Activated CD8-positive, alpha-beta memory T cell treated with anti-CD3 and anti-CD28 coated beads, Interleukin-2, amount 50 U/mL, for 4 hours (primary cell): ENCODE data around the gene NUTM1.
"Not testable (repeated sequence)": the region's sequence is repeated elsewhere in the genome, so short reads cannot be mapped to it uniquely, and the experiment has no call there.

ENCODE experiments used
- DNase-seq: peaks from one replicate; pipeline ENCODE4 v3.0.0-alpha.2; 2020

The NUTM1 gene

GRCh38 chr15:34337557-34338306 lies 5.4 kb upstream of the NUTM1 start, which contains the start of gene SLC12A6:
SLC12A6 (minus strand) TSS chr15:34337781; CDS start chr15:34336680, 1,101 bp downstream.
- DNase-seq, result peak; percentile 93

DNA sequence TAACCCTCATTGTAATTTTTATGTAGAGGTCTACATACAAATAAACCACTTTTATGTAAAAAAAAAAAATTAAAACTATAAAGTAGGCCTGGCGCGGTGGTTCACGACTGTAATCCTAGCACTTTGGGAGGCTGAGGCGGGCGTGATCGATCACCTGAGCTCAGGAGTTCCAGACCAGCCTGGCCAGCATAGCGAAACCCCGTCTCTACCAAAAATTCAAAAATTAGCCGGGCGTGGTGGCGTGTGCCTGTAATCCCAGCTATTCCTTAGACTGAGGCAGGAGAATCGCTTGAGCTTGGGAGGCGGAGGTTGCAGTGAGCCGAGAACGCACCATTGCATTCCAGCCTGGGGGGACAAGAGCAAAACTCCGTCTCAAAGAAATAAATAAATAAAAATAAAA lies 4.8 kb upstream of the NUTM1 start:
- no peak for DNase-seq

DNA sequence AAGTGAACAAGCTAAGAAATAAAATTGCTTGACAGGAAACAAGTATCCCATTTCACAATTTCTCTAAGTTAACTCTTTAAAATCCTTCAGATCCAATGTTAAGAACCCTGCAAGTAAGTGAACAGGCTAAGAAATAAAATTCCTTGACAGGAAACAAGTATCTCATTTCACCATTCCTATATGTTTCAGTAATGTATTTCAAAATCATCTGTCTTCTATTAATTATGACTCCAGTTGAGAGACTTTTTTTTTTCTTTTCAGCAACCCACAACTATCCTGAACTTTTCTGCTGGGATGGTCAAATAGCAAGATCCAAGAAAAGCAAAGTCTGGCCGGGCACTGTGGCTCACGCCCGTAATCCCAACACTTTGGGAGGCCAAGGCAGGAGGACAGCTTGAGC lies 3.2 kb upstream of the NUTM1 start:
- no peak for DNase-seq

DNA sequence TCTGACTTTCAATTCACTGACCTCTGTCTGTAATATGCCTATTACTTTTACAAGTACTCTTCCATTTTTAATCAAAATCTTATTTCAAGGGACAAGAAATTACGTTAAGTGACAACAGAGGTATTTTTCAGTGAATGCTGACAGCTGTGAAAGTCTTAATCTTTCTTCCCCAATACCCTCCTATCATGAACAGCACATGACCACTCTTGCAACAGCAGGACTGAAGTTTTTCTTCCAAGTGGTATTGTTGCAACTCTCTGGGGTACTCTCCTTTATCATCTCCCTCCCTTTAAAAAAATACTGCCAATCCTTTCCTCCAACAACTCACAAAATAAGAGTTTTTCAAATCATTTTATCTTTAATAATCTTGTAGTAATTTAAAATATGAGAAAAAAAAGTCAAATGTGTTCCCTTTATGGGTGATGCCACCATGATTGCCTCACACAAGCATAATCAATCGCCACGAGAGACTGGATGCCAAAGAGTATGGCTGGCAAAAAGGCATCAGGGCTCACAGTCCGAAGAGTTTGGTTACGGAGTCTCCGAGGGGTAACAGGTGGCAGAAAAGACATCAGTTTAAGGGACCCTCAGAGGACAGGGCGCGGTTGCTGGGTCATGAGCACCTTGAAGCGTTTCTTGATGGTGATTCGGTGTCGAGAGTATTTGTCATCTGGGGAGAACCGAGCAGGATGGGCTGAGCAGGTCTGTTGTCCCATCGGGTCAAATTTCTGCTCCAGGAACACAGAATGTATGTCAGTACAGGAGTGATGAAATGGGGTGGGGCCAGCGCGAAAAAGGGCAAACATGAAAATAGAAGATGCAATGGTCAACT lies 1.5 kb upstream of the NUTM1 start:
- no peak for DNase-seq

DNA sequence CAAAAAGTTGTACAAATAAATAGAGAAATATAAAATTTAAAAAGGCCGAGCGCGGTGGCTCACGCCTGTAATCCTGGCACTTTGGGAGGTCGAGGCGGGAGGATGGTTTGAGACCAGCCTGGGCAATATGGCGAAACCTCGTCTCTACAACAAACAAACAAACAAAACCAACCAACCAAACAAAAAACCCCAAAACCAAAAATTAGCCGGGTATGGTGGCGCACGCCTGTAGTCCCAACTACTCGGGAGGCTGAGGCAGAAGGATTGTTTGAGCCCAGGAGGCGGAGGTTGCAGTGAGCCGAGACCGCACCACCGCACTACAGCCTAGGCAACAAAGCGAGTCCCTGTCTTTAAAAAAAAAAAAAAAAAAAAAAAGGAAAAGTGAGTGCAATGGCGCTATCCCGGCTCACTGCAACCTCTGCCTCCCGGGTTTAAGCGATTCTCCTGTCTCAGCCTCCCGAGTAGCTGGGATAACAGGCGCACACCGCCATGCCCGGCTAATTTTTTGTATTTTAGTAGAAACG lies 840 bp upstream of the NUTM1 start:
- not testable (repeated sequence) for DNase-seq

- DNase-seq, result no peak
Measured at GRCh38 chr15:34347951-34348638, 5.0 kb downstream of the NUTM1 start.

- DNase-seq, result no peak
Measured at GRCh38 chr15:34348735-34349300, 5.7 kb downstream of the NUTM1 start.

GRCh38 chr15:34349769-34350168 lies 6.7 kb downstream of the NUTM1 start:
- DNase-seq, result no peak

DNA sequence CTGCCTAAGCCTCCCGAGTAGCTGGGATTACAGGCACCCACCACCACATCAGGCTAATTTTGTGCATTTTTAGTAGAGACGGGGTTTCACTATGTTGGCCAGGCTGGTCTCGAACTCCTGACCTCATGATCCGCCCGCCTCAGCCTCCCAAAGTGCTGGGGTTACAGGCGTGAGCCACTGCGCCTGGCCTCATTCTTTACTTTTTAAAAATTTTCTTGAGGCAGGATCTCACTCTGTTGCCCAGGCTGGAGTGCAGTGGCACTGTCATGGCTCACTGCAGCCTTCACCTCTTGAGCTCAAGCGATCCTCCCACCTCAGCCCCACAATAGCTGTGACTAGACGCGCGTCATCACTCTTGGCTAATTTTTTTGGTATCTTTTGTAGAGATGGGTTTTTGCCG lies 9.9 kb downstream of the NUTM1 start:
- DNase-seq, result not testable (repeated sequence)

- DNase-seq, result no peak
Measured at GRCh38 chr15:34353627-34354026, 10.5 kb downstream of the NUTM1 start.

DNA sequence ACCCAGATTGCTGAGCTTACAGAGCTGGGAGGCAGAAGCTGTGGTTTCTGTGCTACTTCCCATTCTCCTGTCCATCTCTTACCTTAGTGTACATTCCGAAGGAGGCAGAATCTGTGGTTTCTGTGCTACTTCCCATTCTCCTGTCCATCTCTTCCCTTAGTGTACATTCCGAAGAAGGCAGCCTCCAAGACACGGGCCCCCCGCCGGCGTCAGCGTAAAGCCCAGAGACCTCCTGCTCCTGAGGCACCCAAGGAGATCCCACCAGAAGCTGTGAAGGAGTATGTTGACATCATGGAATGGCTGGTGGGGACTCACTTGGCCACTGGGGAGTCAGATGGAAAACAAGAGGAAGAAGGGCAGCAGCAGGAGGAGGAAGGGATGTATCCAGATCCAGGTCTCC lies 11.2 kb downstream of the NUTM1 start:
- no peak for DNase-seq

DNA sequence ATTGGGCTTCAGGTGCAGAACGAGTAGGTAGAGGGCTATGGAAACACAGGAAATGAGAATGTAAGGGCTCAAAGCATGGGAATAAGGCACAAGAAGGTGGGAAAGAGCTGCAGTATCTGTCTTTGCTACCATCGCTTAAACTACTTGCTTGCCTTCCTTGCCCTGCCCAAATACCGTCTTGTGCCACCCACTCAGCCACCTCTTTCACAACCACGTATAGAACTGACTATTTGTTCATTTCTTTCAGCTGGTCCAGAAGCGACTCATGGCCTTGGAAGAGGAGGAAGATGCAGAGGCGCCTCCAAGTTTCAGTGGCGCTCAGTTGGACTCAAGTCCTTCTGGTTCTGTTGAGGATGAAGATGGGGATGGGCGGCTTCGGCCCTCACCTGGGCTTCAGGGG lies 12.1 kb downstream of the NUTM1 start:
- DNase-seq, result no peak

DNA sequence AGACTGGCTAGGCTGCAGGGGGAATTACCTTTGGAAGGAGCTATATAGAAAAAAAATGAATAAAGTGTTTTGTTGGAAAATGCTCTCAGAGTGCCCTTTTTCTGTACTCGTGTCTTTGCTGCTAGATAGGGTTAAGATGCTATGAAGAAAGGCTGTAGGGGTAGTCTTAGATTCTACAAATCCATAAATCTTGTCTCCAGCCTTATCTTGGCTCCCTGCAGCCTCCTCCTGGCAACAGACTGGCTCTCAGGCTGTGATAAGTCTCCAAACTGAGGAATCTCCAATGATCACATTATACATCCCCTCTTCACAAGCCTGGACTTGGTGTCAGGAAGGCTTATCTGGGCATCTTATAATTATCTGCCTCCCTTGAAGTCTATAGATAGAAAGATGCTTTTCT lies 14.5 kb downstream of the NUTM1 start:
- no peak for DNase-seq

DNA sequence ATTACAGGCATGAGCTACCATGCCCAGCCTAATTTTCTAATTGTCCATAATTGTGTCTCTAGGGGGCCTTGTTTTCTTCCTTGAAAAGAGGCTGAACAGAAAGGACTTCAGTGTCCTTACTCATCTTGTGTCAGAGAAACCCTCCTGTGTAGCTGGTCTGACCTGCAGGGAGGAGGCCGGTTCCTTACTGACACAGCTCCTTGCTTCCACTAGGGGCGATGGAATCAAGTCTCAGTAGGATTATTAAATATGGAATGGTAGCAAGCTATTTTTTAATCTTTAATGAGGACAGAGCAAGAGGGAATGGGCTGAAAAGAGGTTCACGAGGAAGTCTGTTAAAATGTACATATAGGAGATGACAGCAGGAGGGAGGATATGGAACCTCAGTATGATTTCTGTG lies 15.3 kb downstream of the NUTM1 start:
- no peak for DNase-seq

DNA sequence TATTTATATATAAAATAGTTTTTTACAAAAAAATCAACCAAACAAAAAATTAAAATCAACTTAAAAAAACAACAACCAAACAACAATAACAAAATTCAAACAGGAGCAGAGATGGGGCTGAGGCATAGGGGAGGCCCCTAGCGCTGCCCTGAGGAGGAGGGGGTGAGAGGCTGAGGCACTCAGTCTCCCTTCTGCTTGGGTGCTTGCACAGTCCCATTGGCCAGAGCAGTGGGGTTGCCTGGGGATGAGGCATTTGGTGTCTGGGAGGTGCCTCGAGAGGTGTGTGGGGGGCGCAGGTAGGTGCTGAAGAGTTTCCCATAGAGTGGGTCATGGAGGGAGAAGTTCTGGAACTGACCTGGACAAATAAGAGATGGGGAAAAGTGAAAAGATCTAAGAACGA lies 15.8 kb downstream of the NUTM1 start:
- no peak for DNase-seq

DNA sequence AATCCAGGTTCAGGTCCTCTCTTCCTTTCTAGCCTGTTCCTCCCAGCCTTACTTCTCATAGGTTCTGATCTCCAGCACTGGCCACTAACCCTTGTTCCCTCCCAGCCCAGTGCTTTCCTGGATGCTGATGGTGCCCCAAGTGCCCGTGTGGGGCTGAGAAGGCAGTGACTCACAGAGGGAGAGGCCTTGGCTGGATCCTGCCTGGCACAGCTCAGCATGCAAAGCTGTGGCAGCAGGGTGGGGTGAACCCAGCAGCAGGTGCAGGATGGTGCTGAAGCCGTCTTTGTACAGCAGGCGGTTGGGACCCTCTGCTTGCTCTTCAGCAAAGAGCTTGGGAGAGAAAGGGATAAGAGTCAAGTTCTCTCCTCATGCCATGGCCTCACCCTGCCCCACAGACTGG lies 16.3 kb downstream of the NUTM1 start:
- no peak for DNase-seq

DNA sequence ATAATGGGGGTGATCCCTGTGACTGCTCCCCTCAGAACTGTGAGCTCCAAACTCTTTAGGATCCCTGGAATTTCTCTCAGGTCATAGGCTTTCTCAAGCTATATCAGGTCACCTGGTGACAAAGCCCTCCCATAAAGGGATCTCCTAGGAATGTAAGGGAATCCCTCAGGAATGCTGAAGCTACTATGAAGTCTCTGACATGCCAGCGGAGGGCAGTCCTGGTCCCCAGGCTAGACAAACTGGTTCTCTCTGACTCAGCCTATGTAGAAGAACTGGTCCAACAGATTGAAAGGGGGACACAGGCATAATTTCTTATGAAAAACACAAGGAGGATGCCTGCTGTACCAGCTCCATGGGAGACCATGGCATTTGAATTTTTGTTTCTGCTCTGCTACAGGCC lies 17.2 kb downstream of the NUTM1 start:
- no peak for DNase-seq

- no peak for DNase-seq
Measured at GRCh38 chr15:34361278-34361677, 18.2 kb downstream of the NUTM1 start.

DNA sequence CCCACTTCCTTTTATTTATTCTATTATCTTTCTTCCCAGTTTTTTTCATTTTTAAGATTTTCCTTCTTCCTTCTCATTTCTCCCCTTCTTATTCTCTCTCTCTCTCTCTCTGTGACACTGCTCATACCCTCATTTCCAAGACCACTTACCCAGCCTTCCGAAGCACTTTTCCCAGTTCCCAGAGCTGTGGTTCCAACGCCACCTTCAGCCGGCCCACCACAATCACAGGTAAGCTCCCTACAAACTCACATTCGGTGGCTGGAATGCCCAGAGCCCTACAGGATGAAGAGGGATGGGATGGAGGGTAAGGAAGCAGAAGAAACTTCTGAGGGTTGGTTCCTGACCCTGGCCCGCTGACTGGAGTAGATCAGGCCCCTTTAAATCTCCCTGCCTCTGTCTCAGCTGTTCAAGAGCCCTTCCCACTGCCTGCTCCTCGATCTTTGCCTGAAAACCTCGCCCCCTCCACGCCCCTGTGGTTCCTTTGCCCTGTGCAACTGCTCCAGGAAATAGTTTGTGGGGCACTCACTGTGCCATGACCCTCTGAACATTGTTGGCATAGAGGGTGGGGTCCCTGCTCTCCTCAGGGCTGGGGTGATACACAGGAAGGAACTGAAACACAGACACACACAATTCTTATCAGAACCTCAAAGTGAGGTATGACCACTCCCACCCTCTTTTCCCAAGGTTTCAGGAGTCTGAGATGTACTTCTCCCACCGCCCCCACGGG lies 19.1 kb downstream of the NUTM1 start:
- DNase-seq, result no peak

GRCh38 chr15:34364041-34364440 lies 20.9 kb downstream of the NUTM1 start:
- no peak for DNase-seq

- DNase-seq, result peak; percentile 21
Measured at GRCh38 chr15:34365091-34365825, 22.1 kb downstream of the NUTM1 start.

DNA sequence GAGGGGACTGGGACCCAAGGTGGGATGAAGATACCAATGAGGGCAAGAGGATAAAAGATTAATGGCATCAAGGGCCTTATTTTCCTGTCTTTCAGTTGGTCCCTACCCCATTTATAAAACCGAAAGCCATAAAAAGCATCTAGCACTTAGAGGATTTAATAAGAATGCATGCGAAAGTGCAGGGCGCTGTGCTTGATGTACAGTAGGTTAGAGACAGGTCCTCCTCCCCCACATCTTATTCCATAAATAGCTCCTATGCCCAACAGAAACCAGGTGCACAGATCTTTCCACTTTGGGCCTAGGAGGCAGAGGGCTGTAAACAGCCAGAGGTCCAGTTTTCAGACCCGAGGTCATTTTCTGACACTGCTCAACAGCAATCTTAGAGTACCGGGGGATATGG lies 22.7 kb downstream of the NUTM1 start:
- DNase-seq, result no peak
